ENCODE measurements around the gene SWI5.

- TF ChIP-seq CTCF (IDR thresholded peaks at IDR 0.05; ENCODE audit: insufficient read depth, low read depth, low read length) = no peak
- no peak for TF ChIP-seq EZH2 (IDR thresholded peaks at IDR 0.05; ENCODE audit: insufficient read depth, low read length)
These were observed 22.7 kb upstream of the SWI5 start for GRCh38 chr9:128253140-128253990.

Measured in astrocyte (in vitro differentiated cells and primary cell).